NB4 (cell line): ENCODE results near the gene MYO18A.
"Not testable (repeated sequence)": the region's sequence is repeated elsewhere in the genome, so short reads cannot be mapped to it uniquely, and the experiment has no call there.

Source experiments
- DNase-seq: peaks from one replicate; pipeline ENCODE4 v3.0.0; 2010; ENCODE audit warnings: low read depth
- H3K4me3 ChIP-seq: one replicate; pipeline ENCODE4 v1.5.1; 2011; ENCODE audit warnings: mild to moderate bottlenecking, low read depth, low read length, moderate library complexity
- CTCF ChIP-seq: IDR thresholded peaks from one replicate; pipeline ENCODE4 v1.5.1; 2012; ENCODE audit warnings: low read depth, low read length
- MAX ChIP-seq: IDR thresholded peaks from 2 replicates; pipeline ENCODE4 v1.6.1; 2011; ENCODE audit warnings: low read depth, low read length
- MYC ChIP-seq: IDR thresholded peaks from 2 replicates; pipeline ENCODE4 v1.6.1; 2011; ENCODE audit warnings: low read depth, low read length
- POLR2A ChIP-seq: IDR thresholded peaks from 2 replicates; pipeline ENCODE4 v1.6.1; 2011; ENCODE audit warnings: mild to moderate bottlenecking; ENCODE audit not compliant: insufficient read length; ENCODE audit errors: extremely low read depth

MYO18A gene

DNA sequence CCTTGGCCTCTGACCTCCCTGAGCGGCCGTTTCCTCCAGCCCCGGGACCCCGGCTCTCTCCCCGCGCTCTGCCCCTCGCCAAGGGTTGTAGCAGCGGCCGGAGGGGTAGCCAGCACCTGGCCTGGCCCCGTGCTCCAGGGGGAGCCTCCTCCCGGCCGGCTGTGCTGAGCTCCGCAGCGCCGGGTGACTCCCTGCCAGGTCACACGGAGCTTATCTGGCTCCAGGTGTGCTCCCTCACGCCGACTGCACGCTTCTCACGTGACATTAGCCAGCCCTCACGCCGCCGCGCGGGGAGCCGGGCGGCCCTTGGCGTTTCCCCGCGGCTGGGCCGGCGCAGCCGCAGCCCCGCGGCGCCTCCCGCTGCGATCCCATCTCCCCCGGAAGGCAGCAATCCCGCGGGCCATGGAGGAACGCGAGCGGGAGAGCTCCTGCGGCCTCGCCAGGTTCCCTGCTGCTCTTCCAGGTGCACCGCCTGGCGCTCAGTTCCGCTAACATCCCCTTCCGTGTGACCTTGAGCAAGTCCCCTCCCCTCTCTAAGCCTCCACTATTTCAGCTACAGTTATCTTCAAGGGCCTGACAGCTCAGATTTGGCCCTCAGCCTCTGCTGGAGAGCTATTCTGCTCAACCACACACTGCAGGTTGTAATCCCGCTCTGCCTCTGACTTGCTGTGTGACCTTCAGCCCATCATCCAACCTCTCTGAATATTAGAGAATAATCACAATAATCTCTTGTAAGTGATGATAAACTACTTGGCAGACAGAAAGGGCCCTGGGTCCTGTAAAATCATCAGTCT lies 3.4 kb downstream of the MYO18A start:
- DNase-seq: peak; percentile 71
- TF ChIP-seq MAX (peak; percentile 27; the same call in 1 of the 2 replicates), MYC (peak; percentile 44), POLR2A (no peak)
- peak overlapping the region; percentile 56 for H3K4me3 ChIP-seq

DNA sequence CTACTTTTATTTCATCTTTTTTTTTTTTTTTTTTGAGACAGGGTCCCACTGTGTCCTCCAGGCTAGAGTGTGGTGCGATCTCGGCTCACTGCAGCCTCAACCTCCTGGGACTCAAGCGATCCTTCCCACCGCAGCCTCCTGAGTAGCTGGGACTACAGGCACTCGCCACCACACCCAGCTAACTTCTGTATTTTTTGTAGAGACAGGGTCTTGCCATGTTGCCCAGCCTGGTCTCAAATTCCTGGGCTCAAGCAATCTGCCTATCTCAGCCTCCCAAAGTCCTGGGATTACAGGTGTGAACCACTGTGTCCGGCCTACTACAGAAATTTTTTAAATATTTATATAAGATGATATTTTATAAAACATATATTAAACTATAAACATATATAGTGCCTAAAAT lies 4.8 kb downstream of the MYO18A start:
- TF ChIP-seq MAX: no peak
- no peak for TF ChIP-seq POLR2A
- TF ChIP-seq MYC: no peak
- TF ChIP-seq CTCF: no peak
- DNase-seq: no peak
- no peak overlapping the region for H3K4me3 ChIP-seq

DNA sequence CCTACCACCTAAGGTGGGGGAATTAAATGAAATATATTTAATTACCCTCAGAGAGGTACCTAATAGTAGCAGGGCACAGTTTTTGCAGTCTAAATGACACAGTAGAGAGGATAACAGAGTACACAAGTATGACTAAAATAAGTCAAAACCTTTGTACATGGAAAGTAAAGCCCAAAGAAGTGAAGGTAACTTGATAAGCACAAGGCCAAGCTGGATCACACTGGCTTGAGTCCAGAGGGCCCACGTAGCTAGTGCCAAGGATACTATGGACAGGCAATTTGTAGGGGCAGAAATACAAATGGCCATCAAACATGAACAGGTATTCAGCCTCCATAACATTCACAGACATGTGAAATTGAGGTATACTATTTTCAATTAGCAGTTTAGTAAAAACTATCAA lies 7.6 kb downstream of the MYO18A start:
- TF ChIP-seq MYC (no peak), CTCF (no peak), POLR2A (no peak), MAX (no peak)
- no peak overlapping the region for H3K4me3 ChIP-seq
- DNase-seq: no peak

- no peak for DNase-seq
- TF ChIP-seq POLR2A (no peak), MYC (no peak), MAX (no peak), CTCF (no peak)
- H3K4me3 ChIP-seq: no peak overlapping the region
These were observed 9.5 kb downstream of the MYO18A start for GRCh38 chr17:29170682-29171081.

DNA sequence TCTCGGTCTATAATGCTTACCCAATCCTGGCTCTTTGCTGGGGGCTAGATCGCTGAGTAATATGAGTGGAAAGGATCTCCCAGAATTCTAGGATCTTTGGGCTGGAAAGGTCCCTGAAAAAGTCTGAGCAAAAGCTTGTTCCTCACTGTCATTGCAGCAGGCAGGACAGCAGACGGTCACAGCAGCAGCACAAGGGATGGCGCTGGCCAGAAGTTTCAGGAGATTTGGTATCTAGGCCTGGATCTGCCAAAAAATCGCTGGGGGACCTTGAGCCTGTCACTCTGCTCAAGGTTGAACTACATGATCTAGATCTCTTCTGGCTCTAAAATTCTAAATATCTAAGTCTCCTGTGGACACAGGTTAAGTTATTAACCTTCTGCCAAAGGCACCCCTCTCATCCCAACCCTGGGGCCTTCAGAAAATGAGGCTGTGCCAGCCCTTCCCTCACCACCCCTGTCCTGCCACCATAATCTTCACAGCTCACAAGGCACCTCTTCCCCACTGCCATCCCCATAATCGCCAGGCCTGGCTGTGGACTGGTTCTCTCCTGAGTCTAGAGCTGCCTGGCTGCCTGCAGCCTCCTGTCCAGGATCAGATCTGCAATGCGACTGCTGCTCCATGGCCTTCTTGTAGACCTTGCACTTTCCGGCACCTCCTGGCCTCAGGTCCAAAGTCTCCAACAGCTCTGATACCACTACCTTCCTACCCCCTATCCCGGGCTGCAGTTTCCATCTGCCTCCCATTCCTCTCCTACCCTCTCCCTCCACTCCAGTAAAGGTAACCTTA lies 10.2 kb downstream of the MYO18A start:
- DNase-seq: no peak
- TF ChIP-seq MAX (no peak), CTCF (no peak), MYC (no peak), POLR2A (no peak)
- no peak overlapping the region for H3K4me3 ChIP-seq

DNA sequence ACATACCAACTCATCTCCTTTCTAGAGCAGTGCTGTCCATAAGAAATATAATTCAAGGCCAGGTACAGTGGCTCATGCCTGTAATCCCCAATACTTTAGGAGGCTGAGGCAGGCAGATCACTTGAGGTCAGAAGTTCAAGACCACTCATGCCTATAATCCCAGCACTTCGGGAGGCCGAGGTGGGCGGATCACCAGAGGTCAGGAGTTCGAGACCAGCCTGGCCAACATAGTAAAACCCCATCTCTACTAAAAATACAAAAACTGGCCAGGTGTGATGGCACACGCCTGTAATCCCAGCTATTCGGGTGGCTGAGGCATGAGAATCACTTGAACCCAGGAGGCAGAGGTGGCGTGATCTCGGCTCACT lies 11.5 kb downstream of the MYO18A start:
- not testable (repeated sequence) for H3K4me3 ChIP-seq, DNase-seq
